HK-2 (cell line): ENCODE results near the gene MLLT1.

Experiments
- DNase-seq: peaks from one replicate; pipeline ENCODE4 v3.0.0-alpha.2; 2018; ENCODE audit not compliant: unreplicated experiment

The MLLT1 gene

DNA sequence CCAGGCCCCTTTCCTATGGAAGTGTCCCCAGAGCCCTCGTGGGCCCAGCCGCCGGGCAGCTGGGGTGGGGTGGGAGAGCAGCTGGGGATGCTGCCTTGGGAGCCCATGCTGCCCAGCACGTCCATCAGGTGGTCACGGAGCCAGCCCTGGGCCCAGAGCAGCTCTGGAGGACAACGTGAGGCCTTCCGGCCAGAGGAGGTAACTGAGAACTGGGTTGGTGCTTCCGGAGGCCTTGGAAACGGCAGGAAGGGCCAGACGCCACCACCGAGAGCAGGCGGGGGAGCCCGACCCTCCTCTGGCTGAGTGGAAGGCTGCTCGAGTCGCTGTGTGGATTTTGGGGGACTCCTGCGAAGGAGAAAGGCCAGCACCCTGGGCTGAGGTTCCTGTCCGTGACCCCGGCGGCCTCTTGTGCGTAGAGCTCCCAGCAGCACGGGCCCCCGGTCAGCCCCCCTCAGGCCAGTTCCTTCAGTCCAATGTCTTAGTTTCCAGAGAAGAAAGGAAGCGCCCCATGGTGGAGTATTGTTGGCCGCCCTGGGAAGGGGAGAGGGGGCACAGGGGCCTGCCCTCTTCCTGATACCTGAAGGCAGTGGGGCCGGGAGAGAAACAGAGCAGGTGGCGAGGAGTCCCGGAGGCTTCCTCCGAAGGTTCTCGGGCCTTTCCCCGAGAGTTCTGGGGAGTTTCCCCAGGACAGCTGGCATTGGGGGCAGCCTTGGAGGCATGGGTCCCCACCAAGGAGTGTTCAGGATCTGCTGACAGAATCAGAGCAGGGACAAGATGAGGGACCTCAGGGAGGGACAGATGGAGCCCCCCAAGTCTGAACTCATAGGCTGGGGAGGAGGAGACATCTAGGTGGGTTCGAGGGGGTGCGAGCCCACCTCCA, 68.8 kb downstream of the MLLT1 start:
- no peak for DNase-seq

DNA sequence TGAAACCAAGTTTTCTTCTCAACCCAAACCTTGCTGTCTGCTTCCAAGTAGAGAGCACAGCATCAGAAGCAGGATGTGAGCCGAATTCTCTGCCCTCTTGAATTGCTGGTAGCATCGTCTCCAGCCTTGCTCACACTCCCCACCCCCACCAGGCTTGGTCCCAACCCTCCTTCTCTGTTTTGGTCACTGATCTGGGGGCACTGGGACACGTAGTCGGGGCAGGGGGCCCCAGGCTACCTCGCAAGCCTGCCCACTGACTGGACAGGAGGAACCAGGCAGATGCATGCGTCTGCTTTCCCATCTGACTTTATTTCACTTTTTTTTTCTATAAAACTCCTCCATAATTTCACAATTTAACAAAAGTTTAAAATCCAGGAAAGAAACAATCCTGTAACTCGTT, 69.7 kb downstream of the MLLT1 start:
- no peak for DNase-seq

DNA sequence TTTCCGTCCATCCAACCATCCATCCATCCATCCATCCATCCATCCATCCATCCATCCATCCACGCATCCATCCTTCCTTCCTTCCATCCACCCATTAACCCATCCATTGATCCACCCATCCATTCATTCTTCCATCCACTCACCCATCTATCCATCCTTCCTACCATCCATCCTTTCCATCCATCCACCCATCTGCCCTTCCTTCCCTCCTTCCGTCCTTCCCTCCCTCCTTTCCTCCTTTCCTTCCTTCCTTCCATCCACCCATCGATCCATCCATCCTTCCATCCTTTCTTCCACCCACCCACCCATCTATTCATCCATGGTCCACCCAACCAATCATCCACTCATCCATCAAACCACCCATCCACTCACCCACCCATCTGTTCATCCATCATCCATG, 70.1 kb downstream of the MLLT1 start:
- no peak for DNase-seq

GRCh38 chr19:6209233-6209632, 70.5 kb downstream of the MLLT1 start:
- DNase-seq = no peak

DNA sequence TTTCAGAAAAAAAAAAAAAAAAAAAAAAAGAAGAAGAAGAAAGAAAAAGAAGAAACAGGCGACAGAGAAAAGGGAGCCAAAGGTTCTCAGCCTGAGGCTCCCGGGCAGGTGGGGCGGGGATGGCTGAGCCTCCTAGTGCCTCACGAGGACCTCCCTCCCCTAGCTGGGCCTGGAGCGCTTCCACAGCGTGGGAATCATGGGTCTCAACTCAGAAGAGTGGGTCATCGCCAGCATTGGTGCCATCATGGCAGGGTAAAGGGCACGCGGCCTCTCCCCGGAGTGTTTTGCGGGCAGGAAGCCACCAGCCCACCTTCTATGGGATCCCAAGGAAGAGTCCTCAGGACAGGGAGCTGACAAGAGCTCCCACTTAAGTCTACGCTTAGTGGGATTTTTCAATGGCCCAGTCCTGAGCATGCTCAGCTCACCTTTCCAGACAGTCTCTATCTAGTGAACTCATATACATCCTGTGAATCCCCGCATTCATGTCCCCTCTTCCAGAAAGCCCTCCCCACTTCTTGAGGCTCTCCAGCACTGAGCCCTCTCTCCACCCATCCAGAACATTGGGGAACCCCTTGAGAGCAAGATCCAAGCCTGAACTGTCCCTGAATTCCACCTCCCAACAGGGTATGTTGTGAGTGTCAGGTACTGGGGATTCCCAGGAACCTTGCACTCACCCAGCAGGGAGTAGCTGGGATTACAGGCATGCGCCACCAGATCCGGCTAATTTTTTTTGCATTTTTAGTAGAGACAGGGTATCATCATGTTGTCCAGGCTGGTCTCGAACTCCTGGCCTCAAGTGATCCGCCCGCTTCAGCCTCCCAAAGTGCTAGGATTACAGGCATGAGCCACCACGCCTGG, 74.7 kb downstream of the MLLT1 start:
- no peak for DNase-seq

DNA sequence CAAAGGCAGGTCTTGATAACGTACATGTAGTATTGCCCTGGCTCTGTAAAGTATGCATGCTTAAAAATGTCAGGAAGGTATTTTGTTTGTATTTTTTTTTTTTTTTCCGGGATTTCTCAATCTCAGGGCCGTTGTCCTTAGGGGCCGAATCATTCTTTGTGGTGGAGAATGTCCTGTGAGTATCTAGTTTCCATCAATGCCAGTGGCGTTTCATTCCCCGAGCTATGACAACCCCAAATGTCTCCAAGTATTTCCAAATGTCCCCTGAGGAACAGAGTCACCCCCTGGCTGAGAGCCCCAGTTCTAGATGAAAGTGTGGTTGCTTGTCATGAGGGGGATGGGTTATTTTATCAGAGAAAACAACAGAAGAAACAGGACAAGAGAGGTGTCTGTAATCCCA, 75.6 kb downstream of the MLLT1 start:
- no peak for DNase-seq

DNA sequence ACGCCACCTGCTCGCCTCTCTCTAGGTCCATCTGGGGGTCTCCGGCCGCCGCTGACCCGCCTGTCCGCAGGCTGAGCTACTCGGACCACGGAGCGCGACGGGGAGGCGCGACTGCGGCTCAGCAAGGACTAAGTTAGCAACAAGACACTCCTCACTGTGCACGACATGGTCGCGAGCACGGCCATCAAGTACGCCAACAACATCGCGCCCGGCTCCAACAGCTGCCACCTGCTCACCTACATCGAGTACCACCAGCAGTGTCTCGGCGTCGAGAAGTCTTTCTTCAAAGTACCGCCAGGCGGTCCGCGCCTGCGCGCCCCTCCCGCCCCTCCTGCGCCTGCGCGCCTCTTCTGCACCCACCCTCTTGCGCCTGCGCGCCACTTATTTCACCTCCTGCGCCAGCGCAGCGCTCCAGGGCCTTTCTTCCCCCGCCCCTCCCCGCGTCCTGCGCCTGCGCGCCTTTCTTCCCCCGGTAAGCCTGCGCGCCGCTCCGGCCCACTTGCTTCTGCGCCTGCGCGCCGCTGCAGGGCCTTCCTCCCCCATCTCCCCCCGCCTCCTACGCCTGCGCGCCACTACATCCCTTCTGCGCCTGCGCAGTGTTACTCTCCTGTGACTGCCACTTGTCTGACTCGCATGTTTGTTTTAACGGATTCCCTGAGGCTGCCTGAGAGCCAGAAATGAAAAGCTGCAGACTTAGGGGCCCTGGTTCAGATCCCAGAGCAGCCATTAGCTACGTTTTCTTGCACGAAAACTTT, 80.4 kb downstream of the MLLT1 start:
- DNase-seq = peak; percentile 99

DNA sequence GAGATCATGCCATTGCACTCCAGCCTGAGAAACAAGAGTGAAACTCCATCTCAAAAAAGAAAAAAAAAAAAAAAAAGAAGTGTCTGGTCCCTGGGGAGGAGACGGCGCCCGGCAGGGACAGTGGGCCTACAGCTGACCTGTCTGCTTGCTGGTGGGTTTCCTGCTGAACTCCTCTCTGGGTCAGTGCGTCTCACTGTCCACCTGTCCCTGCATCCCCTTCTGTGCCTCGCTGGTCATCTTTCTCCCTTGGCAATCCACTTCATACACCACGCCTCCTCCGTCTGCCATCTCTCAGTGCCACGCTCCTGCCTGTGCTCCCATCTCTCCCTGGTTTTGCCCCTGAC, 80.9 kb downstream of the MLLT1 start:
- no peak for DNase-seq

DNA sequence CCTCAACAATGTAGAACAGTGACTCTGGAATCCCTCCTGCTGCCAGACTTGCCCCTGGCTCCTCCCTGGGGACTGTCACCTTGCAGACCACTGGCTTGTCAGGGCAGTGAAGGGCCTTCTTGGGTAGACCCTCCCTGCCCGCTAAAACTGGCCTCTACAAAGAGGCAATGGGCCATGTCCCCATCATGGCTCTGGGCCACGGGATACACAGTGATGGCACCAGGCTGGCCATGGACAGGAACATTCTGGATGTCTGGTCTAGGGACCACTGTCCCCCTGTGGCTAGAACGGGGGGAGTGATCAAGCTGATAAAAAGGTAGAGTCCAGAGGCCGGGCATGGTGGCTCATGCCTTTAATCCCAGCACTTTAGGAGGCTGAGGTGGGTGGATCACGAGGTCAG, 83.4 kb downstream of the MLLT1 start:
- DNase-seq = no peak

- no peak for DNase-seq
Measured at GRCh38 chr19:6188811-6189210, 91.0 kb downstream of the MLLT1 start.

DNA sequence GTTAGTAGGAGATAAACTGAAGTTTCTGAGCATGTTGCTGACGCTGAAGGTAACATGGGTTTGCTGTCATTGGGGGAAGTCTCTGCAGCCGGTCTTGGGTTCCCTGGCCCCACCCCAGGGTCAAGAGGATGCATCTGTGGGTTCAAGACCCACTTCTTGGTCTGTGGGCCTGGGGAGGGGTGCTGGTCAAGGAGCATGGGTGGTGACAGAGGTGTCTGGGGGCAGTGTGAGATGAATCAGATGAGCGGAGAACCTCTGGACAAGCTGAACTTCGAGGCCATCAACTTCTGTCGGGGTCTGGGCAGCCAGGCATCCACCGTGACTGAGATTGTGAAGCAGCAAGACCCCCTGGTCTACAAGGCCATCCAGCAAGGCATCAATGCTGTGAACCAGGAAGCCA, 92.4 kb downstream of the MLLT1 start:
- no peak for DNase-seq

- DNase-seq = no peak
Measured at GRCh38 chr19:6185835-6186834, 93.6 kb downstream of the MLLT1 start.

DNA sequence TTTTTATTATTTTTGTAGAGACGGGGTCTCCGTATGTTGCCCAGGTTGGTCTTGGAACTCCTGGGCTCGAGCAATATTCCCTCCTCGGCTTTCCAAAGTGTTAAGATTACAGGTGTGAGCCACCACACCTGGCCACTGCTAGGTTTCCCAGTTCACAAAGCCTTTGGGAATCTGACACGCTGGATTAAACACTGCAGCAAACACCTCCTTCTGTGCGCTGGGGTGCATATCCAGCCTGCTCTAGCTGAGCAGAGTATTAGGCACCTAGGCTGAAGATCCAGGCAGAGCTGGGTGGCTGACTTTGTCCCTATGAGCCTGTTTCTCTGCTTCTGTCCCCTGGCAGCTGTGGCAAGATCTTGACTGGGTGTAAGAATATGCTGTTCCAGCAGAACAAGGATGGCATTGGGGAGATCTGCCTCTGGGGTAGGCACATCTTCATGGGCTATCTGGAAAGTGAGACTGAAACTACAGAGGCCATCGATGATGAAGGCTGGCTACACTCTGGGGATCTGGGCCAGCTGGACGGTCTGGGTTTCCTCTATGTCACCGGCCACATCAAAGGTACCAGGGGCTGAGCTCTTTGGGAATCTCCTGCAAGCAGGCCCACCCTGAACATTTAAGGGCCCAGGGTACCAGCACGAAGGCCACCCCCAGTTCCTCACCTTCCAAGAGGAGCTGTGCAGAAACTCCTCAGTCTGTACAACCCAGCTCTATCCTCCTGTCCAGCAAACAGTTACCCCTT, 94.5 kb downstream of the MLLT1 start:
- no peak for DNase-seq

- no peak for DNase-seq
Measured at GRCh38 chr19:6181119-6181518, 98.7 kb downstream of the MLLT1 start.

- no peak for DNase-seq
Measured at GRCh38 chr19:6173190-6173589, 106.6 kb downstream of the MLLT1 start.

DNA sequence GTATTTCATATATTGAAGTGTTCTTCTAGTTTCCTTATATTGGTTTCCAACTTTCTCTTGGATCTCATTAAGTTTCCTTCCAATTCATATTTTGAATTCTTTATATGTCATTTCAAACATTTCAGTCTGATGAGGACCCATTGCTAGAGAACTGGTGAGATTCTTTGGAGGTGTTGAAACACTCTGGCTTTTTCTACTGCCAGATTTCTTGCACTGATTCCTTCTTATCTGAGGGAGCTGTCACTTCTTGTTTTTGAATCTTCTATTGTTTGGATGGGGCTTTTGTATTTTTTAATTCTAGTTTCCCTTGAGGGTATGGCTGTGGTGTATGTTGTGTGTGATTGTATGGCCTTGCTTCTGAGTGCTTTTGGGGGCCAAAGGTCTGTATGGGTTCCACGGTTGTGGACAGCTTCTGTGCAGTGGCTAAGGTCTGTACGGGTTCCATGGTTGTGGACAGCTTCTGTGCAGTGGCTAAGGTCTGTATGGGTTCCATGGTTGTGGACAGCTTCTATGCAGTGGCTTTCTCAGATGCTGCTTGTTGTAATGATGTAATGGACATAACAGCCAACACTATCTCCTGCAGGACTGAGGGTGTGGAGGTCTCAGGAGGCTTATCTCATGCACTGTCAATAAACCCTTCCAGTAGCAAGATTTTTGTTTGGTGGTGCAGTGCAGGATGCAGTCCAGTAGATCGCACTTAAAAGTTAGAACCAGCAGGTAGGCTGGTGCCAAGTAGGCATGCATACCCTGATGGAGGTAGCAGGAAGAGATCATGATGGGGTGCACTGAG, 107.5 kb downstream of the MLLT1 start:
- no peak for DNase-seq

DNA sequence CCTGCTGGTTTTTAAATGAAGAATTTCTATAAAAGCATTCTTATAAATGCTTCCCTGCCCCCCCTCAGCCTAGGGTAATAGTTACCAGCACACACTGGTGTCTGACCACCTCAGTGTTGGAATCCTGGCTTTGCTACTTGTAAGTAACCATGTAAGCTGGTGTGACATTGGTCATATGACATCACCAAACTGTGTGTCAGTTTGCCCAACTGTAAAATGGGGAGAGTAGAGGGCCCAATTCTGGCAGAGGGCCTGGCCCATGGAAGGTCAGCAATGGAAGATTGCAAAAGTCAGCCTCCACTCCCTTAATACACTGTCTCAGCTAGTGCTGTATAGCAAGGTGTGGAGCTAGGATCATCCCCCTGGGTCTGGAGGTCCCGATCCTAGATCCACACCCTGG, 112.7 kb downstream of the MLLT1 start:
- no peak for DNase-seq

DNA sequence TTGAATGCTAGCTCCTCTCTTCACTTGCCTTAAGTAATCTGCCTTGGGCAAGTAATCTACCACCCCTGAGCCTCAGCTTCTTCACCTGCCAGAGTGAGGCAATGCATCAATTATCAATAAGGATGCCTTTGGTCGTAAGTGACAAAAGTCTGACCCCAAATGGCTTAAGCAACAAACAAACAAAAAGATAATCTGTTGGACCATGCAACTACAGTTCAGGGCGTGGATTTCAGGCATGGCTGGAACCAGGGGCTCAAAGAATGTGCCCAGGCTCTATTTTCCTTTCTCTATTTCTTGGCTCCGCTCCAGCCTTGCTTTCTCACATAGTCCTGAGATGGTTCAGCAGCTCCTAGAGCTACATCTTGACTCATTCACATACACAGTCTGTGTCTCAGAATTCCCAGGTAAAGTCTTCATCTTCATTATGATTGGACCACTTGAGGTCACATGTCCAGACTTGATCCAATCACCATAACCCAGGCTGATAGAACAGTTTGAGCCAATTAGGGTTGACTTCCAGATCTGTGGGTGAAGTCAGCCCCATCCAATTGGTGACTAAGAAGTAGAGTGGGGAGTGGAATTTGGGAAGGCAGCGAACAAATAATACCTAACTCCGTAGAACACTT, 114.8 kb downstream of the MLLT1 start:
- no peak for DNase-seq

DNA sequence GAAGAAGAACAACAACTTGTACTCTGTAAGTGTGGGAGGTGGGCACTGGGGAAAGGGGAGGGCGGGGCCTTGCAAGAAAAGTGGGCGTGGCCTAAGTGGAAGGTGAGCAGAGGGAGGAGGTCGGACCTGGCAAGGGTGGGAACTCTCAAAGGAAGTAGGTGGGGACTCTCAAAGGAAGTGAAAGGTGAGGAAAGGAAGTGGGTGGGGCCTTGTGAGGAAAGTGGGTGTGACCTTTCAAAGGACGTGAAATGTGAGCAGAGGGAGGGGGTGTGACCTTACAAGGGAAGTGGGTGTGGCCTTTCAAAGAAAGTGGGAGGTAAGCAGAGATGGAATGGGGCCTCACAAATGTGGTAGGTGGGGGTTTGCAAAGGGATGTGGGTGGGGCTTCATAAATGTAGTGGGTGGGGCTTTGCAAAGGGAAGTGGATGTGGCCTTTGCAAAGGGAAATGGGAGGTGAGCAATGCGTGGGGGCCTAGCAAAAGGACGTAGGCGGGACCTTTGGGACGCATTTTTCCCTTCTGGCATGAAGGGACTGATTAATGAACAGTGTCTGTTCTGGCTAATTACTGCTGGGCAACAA, 118.4 kb downstream of the MLLT1 start:
- no peak for DNase-seq
